Heart left ventricle (tissue), 16 donors: ENCODE measurements around the gene IFFO2. TPM values are rescaled to one million over a fixed set of nuclear protein-coding genes. Genes with fewer than 3 reads are reported as not detected.

Source experiments
- ATAC-seq, 4 donors: fragments of 200-7000 bp; cut with Tn5 transposase; one replicate each; pipeline ENCODE4 v1.9.1; 2020 to 2022; ENCODE audit warnings: moderate library complexity in 4 of 4, mild to moderate bottlenecking in 3 of 4, moderate number of reproducible peaks in 1 of 4
- DNase-seq, 5 donors: peaks; one replicate each; pipeline ENCODE4 v3.0.0-alpha.2; 2020
- H3K27ac ChIP-seq, 12 donors: fragments of 200-600 bp; sonication (generic) in 4 of 12; one replicate each; pipeline versions ENCODE4 v1.5.0 to v1.8.0; 2016 to 2022; ENCODE audit warnings: mild to moderate bottlenecking in 2 of 12
- H3K27me3 ChIP-seq, 9 donors: fragments of 200-600 bp; sonication (generic) in 2 of 9; one replicate each; pipeline versions ENCODE4 v1.5.1 to v1.8.0; 2016 to 2022; ENCODE audit warnings: mild to moderate bottlenecking in 3 of 9
- H3K36me3 ChIP-seq, 9 donors: fragments of 200-600 bp; sonication (generic) in 2 of 9; one replicate each; pipeline versions ENCODE4 v1.5.0 to v1.8.0; 2018 to 2022; ENCODE audit warnings: mild to moderate bottlenecking in 2 of 9
- H3K4me1 ChIP-seq, 12 donors: fragments of 200-600 bp; sonication (generic) in 4 of 12; one replicate each; pipeline versions ENCODE4 v1.5.0 to v1.8.0; 2016 to 2022; ENCODE audit warnings: mild to moderate bottlenecking in 3 of 12
- H3K4me3 ChIP-seq, 12 donors: fragments of 200-600 bp; sonication (generic) in 4 of 12; one replicate each; pipeline versions ENCODE4 v1.5.0 to v1.8.0; 2017 to 2022; ENCODE audit warnings: mild to moderate bottlenecking in 9 of 12, moderate library complexity in 4 of 12
- H3K9me3 ChIP-seq, 12 donors: fragments of 200-600 bp; sonication (generic) in 4 of 12; one replicate each; pipeline versions ENCODE4 v1.5.0 to v1.8.0; 2016 to 2022; ENCODE audit warnings: mild to moderate bottlenecking in 1 of 12
- POLR2A ChIP-seq, 2 donors: fragments of 450-650 bp; IDR thresholded peaks; one replicate each; pipeline ENCODE4 v1.6.1; 2017; ENCODE audit warnings: antibody characterized with exemption in 2 of 2, mild to moderate bottlenecking in 2 of 2, moderate library complexity in 2 of 2
- WGBS, 4 donors: extraction: QIAGEN DNeasy Blood & Tissue Kit in 2 of 4; methylation state at CpG; one replicate each; pipeline versions ENCODE4 v1.1.5 to v1.1.7; 2013 to 2018; 5-methylcytosine and 5-hydroxymethylcytosine counted together
- intact Hi-C, 10 donors: fragments of 100-400 bp; cut with DNase I; formaldehyde crosslinking; loops; one replicate each; pipeline versions ENCODE4 v1.11.1 to v1.14.2; 2022
- polyA plus RNA-seq, 2 donors: library from polyadenylated mRNA; stranded (reverse); fragments of 200-250 nt; gene quantifications; one replicate each; pipeline ENCODE4 v1.2.3, GENCODE V29; 2013
- total RNA-seq, 9 donors: library from RNA; depleted of rRNA in 2 of 9; stranded (reverse); fragments of >200 nt in 2 of 9; fragmentation: NEBNext Ultra II Directional in 3 of 9; extraction: Animal tissue kit (Norgen Biotek cat#: 25700) in 3 of 9; gene quantifications; one replicate each; pipeline versions ENCODE4 v1.1.0 to v1.2.4, GENCODE V29; 2016 to 2023
- TF ChIP-seq, protein P1 (sequence below), 12 donors: fragments of 200-600 bp; sonication (generic) in 4 of 12; IDR thresholded peaks; one replicate each; pipeline versions ENCODE4 v1.5.0 to v1.8.0; 2018 to 2022; ENCODE audit warnings: antibody characterized with exemption in 12 of 12, mild to moderate bottlenecking in 5 of 12
- donor health status: ischemic (EF 13 %, LVEDD 7.1; RV severe dilation, severe dysfunction).
- donor health status: healthy with polysubstance abuse.
- donor health status: DM: no; HTN: yes; CAD: no.
- donor health status: DM: no; HTN: no; CAD: no.
- donor health status: ischemic (EF 25% LVEDD 6.9; RV normal size, moderate dysfunction).
- donor health status: ischemic (EF 25% LVEDD 5.7; RV mildly dilated, moderate dysfunction).
- donor health status: healthy.
- donor health status: DM: yes; HTN: yes; CAD: no.
- donor health status: ischemic (EF 35%, LVEDD 5.7; RV mildly dilated, moderate dysfunction).
- donor health status: nonischemic (EF 11% LVEDD 7.7; RV severe dilation, severe dysfunction).
- donor health status: DM: yes; HTN: yes; CAD: no.
- donor health status: PGD.
- donor health status: ischemic (EF 29% LVEDD 5.4; RV normal size, mild dysfunction).
- donor health status: nonischemic (EF 23%, LVEDD 6.1; RV moderate dilation, normal function).

IFFO2 gene
- total and polyA plus RNA-seq, 11 donors, result 2.5 to 9.0 (median 4.9) TPM

GRCh38 chr1:18949686-18950400 is 6.6 kb downstream of the IFFO2 start:
- Histone ChIP-seq H3K9me3 (no peaks in the 10 kb centered on the region), H3K4me1 (peaks cover 5 to 96% (median 69%) of the 10 kb centered on the region in 12 donors), H3K27ac (peak overlapping the region; percentile 69 to 96 (median 88)), H3K4me3 (peak overlapping the region in 11 of 12 donors; percentile 7 to 61 (median 48)), H3K36me3 (no peaks in the 10 kb centered on the region), H3K27me3 (no peaks in the 10 kb centered on the region)
- intact Hi-C loops, result loop anchor here in 6 of 10 donors (2.0 to 10.0 kb wide), 6 partner anchors 27 to 105 kb away; partner anchors contain the start of gene ALDH4A1 (in 1 of the 6)
- peak in 3 of 4 donors; percentile 21 to 52 (median 32) for ATAC-seq
- TF ChIP-seq, protein P1, sequence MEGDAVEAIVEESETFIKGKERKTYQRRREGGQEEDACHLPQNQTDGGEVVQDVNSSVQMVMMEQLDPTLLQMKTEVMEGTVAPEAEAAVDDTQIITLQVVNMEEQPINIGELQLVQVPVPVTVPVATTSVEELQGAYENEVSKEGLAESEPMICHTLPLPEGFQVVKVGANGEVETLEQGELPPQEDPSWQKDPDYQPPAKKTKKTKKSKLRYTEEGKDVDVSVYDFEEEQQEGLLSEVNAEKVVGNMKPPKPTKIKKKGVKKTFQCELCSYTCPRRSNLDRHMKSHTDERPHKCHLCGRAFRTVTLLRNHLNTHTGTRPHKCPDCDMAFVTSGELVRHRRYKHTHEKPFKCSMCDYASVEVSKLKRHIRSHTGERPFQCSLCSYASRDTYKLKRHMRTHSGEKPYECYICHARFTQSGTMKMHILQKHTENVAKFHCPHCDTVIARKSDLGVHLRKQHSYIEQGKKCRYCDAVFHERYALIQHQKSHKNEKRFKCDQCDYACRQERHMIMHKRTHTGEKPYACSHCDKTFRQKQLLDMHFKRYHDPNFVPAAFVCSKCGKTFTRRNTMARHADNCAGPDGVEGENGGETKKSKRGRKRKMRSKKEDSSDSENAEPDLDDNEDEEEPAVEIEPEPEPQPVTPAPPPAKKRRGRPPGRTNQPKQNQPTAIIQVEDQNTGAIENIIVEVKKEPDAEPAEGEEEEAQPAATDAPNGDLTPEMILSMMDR (IDR thresholded peaks at IDR 0.05), result peak in 4 of 12 donors; percentile 9 to 38 (median 27)
- TF ChIP-seq POLR2A (IDR thresholded peaks at IDR 0.05), result no peak
- DNase-seq, result peak in 2 of 5 donors; percentile 44 to 71
- 24 to 42% (median 33%) methylated on average over 21 to 22 of the region's 22 CpGs for WGBS, 4 donors

GRCh38 chr1:18948913-18949685 is 7.4 kb downstream of the IFFO2 start:
- Histone ChIP-seq H3K27me3 (no peaks in the 10 kb centered on the region), H3K36me3 (no peaks in the 10 kb centered on the region), H3K9me3 (no peaks in the 10 kb centered on the region), H3K27ac (peak overlapping the region in 11 of 12 donors; percentile 81 to 96 (median 88)), H3K4me3 (peak overlapping the region in 9 of 12 donors; percentile 27 to 61 (median 53)), H3K4me1 (peaks cover 5 to 99% (median 70%) of the 10 kb centered on the region in 12 donors)
- WGBS, 4 donors, result 45 to 64% (median 51%) methylated on average over 18 to 23 of the region's 23 CpGs
- intact Hi-C loops, result no loop called here
- DNase-seq, result peak in 2 of 5 donors; percentile 65 to 79
- no peak for TF ChIP-seq POLR2A (IDR thresholded peaks at IDR 0.05)
- TF ChIP-seq, protein P1 (IDR thresholded peaks at IDR 0.05), result no peak
- peak in 3 of 4 donors; percentile 9 to 61 (median 35) for ATAC-seq

DNA sequence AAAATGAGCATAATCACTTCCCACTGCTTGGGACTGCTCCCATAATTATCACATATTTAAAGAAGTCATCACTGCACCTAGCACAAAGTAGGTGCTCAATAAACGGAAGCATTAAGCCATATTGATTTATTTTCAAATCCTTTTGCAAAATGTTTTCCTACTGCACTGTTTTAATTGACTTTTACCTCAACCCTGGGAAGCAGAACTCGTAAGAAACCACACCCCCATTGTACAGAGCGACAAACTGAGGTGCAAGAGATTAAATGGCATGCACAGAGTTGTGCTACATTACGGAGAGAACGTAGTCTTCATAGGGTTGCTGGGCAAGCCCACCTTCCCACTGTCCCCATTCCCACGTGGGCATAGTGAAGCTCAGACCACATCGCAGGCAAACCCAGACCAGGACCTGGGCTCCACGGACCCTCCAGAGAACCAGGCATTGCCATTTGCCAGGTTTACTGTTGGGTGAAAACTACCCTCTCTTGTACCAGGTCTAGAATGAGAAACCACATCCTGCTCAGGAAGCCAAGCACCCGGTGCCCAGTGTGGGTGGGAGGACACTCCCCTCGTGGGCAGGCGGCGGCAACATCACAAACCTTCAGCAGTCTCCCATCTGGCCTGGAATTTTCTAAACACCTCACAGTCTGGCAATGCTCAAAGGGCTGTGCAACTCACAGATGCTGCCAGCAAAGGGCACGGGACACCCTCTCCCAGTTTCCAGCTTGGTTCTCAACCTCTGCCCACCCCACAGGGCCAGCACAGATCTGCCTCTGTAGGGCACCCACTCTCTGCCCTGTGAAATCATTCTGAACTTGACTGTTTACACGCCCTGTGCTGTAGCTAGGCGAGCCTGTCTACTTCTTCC is 8.2 kb downstream of the IFFO2 start:
- 70 to 79% (median 77%) methylated on average over 11 to 15 of the region's 15 CpGs for WGBS, 4 donors
- Histone ChIP-seq H3K27ac (peak overlapping the region in 11 of 12 donors; percentile 81 to 96 (median 88)), H3K9me3 (no peaks in the 10 kb centered on the region), H3K27me3 (no peaks in the 10 kb centered on the region), H3K36me3 (no peaks in the 10 kb centered on the region), H3K4me1 (peaks cover 5 to 92% (median 64%) of the 10 kb centered on the region in 12 donors), H3K4me3 (peak overlapping the region in 1 of 12 donors; percentile 17)
- intact Hi-C loops, result no loop called here
- TF ChIP-seq, protein P1 (IDR thresholded peaks at IDR 0.05), result no peak
- no peak for TF ChIP-seq POLR2A (IDR thresholded peaks at IDR 0.05)
- DNase-seq, result no peak
- no peak for ATAC-seq
